Chondrocyte (in vitro differentiated cells): ENCODE measurements around the gene ELL2. TPM values are rescaled to one million over a fixed set of nuclear protein-coding genes. Genes with fewer than 3 reads are reported as not detected.
A peak's percentile ranks its signal among the peaks of the same experiment; 100 is the strongest.

ENCODE experiments used
- DNase-seq: peaks from one replicate; pipeline ENCODE4 v3.0.0; 2021; ENCODE audit warnings: mixed read lengths, low spot score
- H3K27ac Mint-ChIP-seq: one replicate; pipeline ENCODE4 v1.8.0; 2021; ENCODE audit warnings: mild to moderate bottlenecking, moderate library complexity, mixed read lengths; ENCODE audit not compliant: unreplicated experiment
- H3K27me3 Mint-ChIP-seq: 2 replicates; pipeline ENCODE4 v1.8.0; 2021; ENCODE audit warnings: low read depth, mixed read lengths
- H3K36me3 Mint-ChIP-seq: 2 replicates; pipeline ENCODE4 v1.8.0; 2021; ENCODE audit warnings: low read depth, mixed read lengths
- H3K4me1 Mint-ChIP-seq: 2 replicates; pipeline ENCODE4 v1.8.0; 2021; ENCODE audit warnings: low read depth, mild to moderate bottlenecking, mixed read lengths
- H3K4me3 Mint-ChIP-seq: one replicate; pipeline ENCODE4 v1.8.0; 2021; ENCODE audit warnings: mild to moderate bottlenecking, moderate library complexity, mixed read lengths; ENCODE audit not compliant: unreplicated experiment
- H3K9me3 Mint-ChIP-seq: 2 replicates; pipeline ENCODE4 v1.8.0; 2021; ENCODE audit warnings: low read depth, mixed read lengths
- CTCF ChIP-seq: fragments of 200-600 bp; sonication (generic); IDR thresholded peaks from 2 replicates; pipeline ENCODE4 v1.5.0; 2021; ENCODE audit warnings: antibody characterized with exemption, mild to moderate bottlenecking, moderate library complexity
- total RNA-seq: library from RNA; stranded (reverse); gene quantifications from 3 replicates; pipeline ENCODE4 v1.2.1, GENCODE V29; 2021

Gene ELL2
- total RNA-seq, 1 donor from 2014 or later, result 51.7 TPM

- no peaks in the 10 kb centered on the region for H3K36me3 Mint-ChIP-seq
- no peak for DNase-seq
- H3K4me3 Mint-ChIP-seq, result no peak overlapping the region
- no peaks in the 10 kb centered on the region for H3K27me3 Mint-ChIP-seq
- H3K27ac Mint-ChIP-seq, result no peak overlapping the region
- H3K9me3 Mint-ChIP-seq, result no peaks in the 10 kb centered on the region
- H3K4me1 Mint-ChIP-seq, result peaks cover 38% of the 10 kb centered on the region
- no peak for TF ChIP-seq CTCF
These were observed 21.9 kb upstream of the ELL2 start for GRCh38 chr5:95983509-95983908.

DNA sequence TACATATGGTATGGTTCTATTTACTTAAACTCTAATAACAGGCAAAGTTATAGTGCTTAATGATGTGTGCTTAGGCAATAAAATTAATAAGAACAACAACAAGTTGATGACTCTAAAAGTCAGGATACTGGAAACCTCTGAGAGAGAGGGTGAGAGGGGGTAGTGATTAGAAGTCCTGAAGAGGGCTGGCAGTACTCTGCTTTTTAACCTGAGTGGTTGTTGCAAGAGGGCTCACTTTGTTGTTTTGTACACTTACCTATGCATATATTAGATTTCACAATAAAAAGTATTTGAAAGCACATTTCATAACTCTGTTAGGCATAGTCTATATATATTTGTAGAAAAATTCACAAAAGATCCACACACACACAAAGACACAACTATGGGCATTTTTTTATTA lies 21.4 kb upstream of the ELL2 start:
- Mint-ChIP-seq H3K36me3 (no peaks in the 10 kb centered on the region), H3K9me3 (no peaks in the 10 kb centered on the region), H3K4me1 (peaks cover 34% of the 10 kb centered on the region), H3K27ac (no peak overlapping the region), H3K4me3 (no peak overlapping the region), H3K27me3 (no peaks in the 10 kb centered on the region)
- no peak for TF ChIP-seq CTCF
- DNase-seq, result no peak

GRCh38 chr5:95976606-95977005 lies 15.0 kb upstream of the ELL2 start:
- peaks cover 13% of the 10 kb centered on the region for H3K4me1 Mint-ChIP-seq
- no peak for DNase-seq
- TF ChIP-seq CTCF, result no peak
- no peak overlapping the region for H3K27ac Mint-ChIP-seq
- no peaks in the 10 kb centered on the region for H3K36me3 Mint-ChIP-seq
- no peaks in the 10 kb centered on the region for H3K27me3 Mint-ChIP-seq
- H3K9me3 Mint-ChIP-seq, result no peaks in the 10 kb centered on the region
- H3K4me3 Mint-ChIP-seq, result no peak overlapping the region

- TF ChIP-seq CTCF, result no peak
- Mint-ChIP-seq H3K27me3 (no peaks in the 10 kb centered on the region), H3K4me3 (no peak overlapping the region), H3K36me3 (no peaks in the 10 kb centered on the region), H3K9me3 (peaks cover under 1% of the 10 kb centered on the region), H3K27ac (no peak overlapping the region), H3K4me1 (peaks cover 13% of the 10 kb centered on the region)
- no peak for DNase-seq
These were observed 14.1 kb upstream of the ELL2 start for GRCh38 chr5:95975703-95976102.

- no peak for DNase-seq
- TF ChIP-seq CTCF, result no peak
- peak overlapping the region; percentile 94 for H3K27ac Mint-ChIP-seq
- H3K36me3 Mint-ChIP-seq, result no peaks in the 10 kb centered on the region
- H3K4me3 Mint-ChIP-seq, result no peak overlapping the region
- H3K9me3 Mint-ChIP-seq, result peaks cover 8% of the 10 kb centered on the region
- H3K27me3 Mint-ChIP-seq, result no peaks in the 10 kb centered on the region
- H3K4me1 Mint-ChIP-seq, result peaks cover 13% of the 10 kb centered on the region
These were observed 12.2 kb upstream of the ELL2 start for GRCh38 chr5:95973793-95974325.
